Loucy (cell line): ENCODE data around the gene ZNF689.

Experiments
- CTCF ChIP-seq: fragments of 200-600 bp; sonication (generic); conservative IDR thresholded peaks from 2 replicates; pipeline ENCODE4 v1.5.1; 2014; ENCODE audit warnings: mild to moderate bottlenecking, antibody characterized with exemption, low read length
- EZH2phosphoT487 ChIP-seq: fragments of 200-600 bp; IDR thresholded peaks from 2 replicates; pipeline ENCODE4 v1.6.1; 2018; ENCODE audit warnings: antibody characterized with exemption, mild to moderate bottlenecking, moderate library complexity, borderline replicate concordance

GRCh38 chr16:30605158-30605557, 5.0 kb downstream of the ZNF689 start:
- TF ChIP-seq EZH2phosphoT487 (no peak), CTCF (no peak)
